ENCODE measurements around the gene MUC20.
"Not testable (repeated sequence)": the region's sequence is repeated elsewhere in the genome, so short reads cannot be mapped to it uniquely, and the experiment has no call there.

The MUC20 gene

DNA sequence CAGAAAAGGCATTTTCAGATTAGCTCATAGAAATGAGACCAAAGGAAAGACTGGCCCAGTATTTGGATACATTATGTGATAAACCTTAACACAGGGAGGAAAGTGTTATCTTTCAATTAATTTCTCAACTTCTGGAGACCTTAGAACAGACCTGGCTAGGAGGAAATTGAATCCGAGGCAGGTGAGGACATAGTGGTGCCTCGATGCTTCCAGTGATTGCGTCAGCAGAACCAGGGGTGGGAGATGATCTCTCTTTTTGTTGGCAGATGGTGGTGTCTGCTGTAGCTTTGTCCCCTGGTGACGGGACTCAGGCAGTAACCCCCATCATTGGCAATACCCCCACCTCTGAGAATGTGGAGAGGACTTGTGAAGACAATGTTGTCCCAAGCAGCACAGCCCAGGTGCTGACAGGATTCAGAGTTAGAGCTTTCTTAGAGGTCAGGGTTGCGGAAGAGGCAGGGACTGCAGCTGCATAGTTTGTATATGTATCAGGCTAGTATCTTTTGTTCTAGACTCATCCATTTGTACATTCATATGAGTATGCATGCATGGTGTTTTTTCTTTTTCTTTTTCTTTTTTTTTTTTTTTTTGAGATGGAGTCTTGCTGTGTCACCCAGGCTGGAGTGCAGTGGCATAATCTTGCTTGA is 27.9 kb upstream of the MUC20 start:
- FAIRE-seq = no peak

DNA sequence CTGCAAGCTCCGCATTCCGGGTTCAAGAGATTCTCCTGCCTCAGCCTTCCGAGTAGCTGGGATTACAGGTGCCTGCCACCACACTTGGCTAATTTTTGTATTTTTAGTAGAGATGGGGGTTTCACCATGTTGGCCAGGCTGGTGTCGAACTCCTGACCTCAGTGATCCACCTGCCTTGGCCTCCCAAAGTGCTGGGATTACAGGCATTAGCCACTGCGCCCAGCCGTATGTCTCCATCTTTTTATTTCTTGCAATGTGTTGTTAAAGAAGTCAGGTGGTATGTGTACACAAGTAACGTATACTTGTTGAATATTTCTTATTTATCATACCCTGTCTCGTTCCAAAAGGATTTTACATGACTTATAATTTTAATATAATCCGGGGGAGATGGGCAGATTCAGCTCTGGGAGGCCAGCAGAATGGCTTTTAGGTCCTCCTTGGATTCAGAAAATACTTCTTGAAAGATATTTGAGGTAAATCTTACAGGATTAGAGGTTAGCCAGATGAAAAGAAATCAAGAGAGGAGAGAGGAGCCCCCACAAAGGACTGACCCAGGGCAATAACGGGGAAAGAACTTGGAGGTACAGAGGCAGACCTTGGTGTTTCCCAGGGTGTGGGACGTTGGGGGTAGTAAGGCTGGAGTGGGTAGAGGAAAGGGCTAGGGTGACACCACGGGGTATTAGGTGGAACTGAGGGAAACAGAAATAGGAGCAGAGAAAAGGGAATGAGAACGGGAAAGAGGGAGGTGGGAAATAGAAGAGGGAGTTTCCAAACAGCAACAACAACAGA is 27.2 kb upstream of the MUC20 start:
- FAIRE-seq = no peak

DNA sequence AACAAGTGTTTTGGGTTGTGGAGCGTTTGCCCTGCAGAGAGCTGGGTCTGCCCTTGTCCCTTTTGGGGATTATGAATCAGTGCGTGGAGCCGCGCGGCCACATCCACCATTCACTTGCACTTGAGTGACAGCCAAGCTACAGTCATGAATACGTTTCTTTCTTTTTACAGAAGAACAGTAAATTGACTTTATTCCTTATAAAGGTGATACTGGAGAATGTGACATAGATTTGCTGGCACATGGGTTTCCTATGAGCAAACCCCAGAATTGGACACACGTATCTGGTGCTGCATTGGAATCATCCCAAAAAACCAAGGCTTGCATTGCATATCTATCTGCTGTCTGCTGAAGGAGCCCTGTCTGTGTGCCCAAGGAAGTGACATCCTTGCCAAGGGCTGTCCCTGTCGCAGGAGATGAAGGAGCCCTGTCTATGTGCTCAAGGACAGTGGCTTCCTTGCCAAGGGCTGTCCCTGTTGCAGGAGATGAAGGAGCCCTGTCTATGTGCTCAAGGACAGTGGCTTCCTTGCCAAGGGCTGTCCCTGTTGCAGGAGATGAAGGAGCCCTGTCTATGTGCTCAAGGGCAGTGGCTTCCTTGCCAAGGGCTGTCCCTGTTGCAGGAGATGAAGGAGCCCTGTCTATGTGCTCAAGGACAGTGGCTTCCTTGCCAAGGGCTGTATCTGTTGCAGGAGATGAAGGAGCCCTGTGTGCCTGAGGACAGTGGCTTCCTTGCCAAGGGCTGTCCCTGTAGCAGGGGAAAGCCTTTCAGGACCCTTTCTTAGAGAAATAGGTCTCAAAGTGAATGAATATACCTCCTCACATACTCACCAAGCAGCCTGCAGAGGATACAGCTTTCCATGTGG is 26.3 kb upstream of the MUC20 start:
- FAIRE-seq = not testable (repeated sequence)

DNA sequence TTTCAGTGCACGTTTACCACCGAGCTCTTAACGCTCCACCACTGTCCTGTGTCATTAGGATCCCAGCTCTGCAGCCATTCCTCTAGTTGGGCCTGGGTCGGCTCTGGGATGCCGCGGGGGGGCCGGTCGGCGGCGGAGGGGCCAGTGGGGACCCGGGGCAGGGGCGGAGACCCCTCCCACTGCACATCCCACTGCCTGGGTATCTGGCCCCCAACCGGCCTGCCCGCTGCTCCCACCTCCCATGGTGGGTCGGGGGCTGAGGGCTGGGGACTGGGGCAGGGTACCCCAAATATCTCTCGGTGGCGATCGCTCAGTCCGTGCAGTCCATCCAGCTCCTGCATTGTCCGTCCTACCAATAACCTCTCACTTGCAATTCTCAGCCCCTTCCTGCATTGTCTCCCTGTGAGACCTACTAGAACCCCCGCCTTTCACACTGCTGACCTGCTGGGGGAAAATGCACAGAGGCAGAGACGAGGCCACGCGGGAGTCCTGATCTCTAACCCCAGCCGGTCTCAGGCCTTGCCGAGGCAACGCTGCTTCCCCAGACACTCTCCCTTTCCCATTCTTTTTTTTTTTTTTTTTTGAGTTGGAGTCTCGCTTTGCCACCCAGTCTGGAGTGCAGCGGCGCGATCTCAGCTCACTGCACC is 24.0 kb upstream of the MUC20 start:
- no peak for FAIRE-seq

DNA sequence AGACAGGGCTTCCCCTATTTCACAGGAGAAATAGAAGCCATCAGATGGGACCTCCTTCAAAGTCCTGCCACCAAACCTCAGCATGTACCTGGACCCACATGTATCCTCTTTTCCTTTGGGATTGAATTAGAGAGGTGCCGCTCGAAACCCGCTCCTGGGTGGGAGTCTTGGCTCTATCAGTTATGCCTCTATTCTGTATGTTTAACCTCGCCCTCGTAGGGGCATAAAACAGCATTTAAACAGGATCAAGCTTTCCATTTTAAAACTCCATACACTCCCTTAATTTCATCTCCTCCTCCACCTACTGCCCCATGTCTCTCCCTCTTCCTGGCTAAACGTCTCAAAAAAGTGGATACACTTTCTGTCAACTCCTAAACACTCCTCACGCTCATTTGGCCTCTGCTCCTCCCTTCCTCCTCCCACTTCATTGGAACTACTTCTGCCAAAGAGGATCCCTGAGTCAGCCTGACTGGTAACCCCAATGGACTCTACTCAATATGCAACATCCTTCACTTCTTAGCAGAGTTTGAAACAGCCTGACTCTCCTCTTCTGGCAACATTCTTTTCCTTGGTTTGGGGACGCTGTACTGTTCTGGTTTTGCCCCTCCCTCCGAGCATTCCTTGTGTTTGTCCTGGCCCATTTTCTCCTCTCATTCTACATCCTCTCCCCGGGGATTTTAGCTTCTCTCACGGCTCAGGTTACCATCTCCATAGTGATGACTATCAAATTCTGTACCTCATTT is 23.0 kb upstream of the MUC20 start:
- no peak for FAIRE-seq

DNA sequence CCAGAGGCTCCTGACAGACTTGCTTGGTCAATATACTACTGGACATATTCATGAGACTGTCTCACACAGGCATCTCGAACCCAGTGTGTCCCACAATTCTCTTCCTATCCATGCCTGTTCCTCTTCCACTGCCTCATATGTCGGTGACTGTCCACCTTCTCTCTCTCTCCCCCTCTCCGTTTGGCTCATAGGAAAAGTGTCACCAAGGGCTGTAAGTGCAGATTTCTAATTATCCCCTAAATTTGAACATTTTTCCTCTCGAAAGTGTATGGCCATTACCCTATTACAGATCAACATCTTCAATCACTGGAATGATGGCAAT is 22.5 kb upstream of the MUC20 start:
- no peak for FAIRE-seq

DNA sequence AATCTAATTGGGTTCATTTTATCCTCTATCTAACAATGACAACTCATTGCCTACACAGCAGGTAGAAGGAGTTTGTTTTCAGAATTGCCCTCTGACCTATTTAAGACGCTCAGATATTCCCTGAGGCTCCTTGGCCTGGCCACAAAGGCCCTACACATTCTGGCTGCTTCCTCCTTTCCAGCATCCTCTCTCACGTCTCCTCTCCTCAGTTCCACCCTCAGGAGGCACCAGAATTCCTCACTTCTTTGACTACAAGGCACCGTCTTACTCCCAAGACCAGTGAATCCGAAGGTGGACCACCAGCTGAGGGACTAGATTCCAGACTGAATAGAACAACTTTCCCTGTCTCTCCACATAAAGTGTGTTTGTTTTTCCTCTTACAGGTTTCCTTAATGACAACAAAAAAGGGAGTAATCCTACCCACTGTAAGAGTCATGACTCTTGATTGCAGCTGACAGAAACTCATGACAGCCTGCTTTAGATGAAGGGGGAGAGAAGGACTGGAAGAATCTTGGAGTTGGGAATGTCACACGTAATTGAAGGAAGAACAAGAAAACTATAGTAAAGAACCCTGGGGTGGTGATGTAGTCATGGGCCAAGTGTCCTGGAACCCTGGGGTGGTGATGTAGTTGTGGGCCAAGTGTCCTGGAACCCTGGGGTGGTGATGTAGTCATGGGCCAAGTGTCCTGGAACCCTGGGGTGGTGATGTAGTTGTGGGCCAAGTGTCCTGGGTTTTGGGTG is 22.0 kb upstream of the MUC20 start:
- no peak for FAIRE-seq

DNA sequence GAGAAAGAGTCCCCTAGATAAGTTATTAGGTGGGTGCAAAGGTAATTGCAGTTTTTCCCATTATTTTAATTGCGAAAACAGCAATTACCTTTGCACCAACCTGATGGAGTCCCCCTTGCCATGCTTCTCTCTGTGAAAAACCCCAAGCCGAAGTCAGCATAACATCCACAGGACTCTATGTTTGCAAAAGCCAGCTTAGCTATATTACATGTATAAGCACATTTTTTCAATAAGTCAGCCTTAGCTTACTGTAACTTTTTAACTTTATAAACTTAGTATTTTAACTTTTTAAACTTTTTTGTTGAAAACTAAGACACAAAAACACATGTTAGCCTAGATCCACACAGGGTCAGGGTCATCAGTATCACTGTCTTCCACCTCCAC is 21.4 kb upstream of the MUC20 start:
- no peak for FAIRE-seq

DNA sequence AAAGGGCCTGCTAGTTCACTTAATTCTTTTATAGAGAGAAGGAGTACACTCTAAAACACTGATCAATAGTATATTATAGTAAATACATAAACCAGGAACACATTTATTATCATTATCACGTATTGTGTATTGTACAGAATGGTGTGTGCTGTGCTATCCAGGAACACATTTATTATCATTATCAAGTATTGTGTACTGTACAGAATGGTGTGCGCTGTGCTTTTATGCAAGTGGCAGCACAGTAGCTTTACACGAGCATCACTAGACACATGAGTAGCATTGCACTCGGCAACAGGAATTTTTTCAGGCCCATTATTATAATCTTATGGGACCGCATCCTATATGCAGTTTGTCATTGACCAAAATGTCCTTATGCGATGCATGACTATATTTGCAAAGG is 20.9 kb upstream of the MUC20 start:
- no peak for FAIRE-seq

DNA sequence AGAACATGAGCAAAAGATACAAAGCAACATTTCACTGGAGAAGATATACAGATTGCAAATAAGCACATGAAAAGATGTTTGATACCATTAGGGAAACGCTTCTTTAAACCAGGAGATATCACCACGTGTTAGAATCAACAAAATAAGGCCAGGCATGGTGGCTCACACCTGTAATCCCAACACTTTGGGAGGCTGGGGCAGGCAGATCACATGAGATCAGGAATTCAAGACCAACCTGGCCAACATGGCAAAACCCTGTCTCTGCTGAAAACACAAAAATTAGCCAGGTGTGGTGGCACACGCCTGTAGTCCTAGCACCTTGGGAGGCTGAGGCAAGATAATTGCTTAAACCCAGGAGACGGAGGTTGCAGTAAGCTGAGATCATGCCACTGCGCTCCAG is 20.5 kb upstream of the MUC20 start:
- no peak for FAIRE-seq

DNA sequence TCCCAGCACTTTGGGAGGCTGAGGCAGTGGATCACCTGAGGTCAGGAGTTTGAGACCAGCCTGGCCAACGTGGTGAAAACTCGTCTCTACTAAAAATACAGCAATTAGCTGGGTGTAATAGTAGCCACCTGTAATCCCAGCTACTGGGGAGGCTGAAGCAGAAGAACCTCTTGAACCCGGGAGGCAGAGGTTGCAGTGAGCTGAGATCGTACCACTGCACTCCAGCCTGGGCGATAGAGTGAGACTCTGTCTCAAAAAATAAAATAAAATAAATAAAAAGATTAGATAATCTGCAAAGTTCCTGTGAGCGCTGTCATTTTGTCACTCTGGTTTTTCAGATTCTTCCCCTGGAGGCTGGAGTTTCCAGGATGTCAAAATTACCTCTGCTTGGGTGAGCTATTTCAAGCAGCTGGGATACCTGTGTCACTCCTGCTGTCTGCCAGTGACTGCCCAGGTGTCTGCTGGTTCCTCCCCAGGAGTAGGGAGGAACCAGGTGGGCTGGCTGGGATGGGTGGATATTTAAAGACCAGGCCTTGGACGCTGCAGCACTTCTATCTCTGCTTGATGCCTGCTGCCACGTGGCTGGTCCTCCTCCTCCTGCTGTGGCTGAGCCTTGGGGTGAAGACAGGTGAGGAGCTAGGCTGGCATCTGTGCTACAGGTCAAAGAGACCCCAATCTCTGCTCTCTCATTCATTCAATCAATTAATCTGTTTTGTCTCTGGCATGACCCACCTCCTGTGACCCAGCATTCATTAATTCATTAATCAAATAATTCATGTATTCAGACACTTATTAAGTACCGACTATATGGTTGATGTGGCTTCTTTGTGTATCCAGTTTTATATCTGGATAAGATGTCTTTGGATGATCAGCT is 19.5 kb upstream of the MUC20 start:
- FAIRE-seq = no peak

DNA sequence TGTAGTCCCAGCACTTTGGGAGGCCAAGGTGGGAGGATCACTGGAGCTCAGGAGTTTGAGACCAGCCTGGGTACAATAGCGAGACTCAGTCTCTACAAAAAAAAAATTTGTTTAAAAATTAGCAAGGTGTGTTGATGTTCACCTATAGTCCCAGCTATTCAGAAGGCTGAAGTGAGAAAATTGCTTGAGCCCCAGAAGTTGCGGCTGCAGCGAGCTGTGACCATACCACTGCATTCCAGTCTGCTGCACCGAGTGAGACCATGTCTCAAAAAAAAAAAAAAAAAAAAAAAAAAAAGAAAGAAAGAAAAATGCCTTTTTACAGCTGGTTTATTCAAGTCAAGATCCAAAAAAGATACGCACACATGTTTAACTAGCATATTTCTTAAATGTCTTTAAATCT is 17.0 kb upstream of the MUC20 start:
- FAIRE-seq = no peak

DNA sequence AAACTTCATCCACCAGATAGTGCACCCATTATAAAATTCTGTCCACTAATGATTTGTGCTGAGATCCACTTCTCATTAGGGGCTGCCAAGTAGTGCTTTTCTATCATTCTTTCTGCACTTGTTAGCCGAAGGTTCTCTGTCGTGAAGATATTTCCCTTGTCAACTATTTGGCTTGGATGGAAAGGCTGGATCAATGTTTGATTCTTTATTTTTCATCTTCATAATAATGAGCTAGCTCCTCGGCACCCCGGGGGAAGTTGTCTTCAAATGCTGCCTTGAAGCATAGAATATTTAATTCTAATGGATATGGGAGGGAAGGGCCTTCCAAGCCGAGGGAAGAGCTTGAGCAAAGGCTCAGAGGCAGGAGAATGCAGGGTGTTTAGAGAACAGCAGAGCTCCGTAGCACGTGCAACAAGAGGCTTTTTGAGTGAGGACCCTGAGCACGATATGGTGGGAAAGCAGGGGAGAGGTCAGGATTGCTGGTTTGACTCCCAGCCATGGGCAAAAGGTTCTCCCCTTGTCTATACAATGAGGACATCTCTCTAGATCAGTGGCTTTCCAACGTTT is 16.3 kb upstream of the MUC20 start:
- no peak for FAIRE-seq

DNA sequence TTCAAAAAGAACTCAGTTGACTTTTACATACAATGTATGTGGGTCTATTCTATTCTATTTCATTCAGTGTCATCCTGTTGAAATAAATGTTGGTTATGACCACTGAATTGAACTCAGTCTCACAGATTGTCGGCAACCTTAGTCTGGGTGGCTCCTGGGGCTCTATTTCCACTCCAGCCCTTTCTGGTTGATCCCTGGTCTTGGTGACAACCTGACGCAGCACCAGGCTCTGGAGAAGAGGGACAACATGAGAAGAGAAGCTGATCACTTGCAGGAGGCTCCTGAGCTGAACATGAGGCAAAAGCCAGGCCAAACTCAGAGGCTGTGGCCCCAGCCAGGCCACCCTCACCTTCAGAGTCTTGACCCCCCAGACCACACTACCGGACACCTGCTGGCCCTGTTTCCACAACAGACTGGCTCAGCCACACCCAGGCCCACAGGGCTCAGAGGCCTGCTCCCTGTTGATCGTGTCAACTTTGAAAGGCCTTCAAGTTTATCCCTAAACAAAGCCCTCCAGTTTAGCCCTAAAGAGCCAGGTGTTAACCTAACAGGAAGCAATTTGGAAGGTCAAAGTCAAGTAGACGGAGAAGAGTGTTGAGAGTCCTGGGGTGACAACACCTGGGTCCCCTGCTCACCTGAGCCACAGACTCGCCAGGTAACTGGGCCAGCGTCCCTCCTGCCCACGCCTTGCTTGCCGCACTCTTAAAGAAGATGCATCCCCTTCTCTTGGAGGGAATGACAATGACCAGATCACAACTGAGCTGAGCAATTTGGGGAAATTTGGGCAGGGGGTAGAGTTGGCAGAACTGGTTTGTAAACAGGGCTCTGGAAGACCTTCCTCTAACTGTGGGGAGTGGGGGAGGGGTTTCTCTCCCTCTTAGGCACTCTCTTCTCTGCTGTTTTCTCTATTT is 15.4 kb upstream of the MUC20 start:
- no peak for FAIRE-seq

DNA sequence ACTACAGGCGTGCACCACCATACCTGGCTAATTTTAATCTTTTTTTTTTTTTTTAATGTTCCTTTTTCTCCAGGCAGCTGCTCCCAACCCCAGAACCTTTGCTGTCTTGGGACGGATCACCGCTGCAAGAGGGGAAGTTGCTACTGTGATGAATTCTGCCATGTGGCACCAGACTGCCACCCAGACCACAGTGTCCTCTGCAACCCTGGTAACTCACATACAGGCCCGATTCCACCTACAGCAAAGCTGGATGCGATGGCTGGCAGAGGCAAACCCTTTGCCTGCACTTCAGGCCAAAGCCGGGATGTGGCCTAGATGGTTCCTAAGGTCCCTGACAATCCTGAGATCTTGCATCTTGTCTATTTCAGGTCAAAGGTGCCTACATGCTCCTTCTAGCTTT is 12.7 kb upstream of the MUC20 start:
- FAIRE-seq = no peak

DNA sequence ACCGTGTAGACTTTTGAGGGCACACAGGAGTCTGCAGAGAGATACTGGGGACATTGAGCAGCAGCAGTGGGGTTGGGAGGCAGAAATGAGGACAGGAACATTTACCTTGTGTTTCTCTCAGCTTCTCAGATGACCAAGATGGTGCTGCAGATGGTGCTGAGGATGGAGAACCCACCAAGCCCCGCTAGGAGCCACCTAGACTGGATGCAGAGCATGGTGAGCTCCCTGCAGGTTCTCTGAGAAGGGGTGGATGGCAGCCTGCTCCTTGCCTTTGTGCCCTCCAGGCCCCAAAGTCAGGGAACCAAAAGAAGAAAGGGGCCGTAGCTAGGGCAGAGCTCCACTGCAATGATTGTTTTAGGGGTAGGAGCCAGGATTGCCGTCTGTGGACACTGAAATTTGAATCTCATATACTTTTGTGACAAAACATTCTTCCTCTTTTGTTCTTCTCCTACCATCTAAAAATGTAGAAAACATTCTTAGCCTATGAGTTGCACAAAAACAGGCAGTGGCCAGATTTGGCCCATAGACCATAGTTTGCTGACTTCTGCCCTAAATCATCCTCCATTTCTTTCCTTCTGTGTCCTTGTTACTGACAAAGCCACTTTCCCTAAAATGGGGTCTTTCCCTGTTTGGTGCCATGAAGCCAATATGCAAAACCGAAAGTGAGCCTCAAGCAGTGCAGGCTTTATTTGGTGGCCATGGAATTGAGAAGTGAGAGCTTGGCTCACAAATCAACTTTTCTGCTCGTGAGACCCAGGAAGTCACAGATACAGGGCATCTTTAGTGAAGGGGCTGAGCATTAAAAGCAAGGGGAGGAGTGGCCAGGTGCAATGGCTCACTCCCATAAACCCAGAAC is 11.9 kb upstream of the MUC20 start:
- FAIRE-seq = no peak

DNA sequence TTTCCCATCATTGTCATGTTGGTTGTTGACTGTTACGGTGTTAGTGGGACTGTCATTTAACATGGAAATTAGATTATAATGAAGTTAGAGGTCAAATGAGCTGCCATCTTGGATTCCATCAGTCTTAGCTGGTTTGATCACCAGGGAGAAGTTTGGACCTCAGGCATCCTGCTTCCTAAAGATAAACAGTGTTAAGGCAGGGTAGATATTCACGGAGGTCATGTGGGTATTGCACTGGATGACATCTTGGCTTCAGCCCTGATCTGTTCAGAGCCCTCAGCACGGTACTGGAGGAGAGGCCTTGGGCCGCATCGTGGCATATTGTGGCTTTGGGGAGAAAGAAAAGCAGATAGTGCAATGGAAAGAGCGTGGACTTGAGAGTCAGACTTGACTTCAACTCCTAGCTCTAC is 11.1 kb upstream of the MUC20 start:
- no peak for FAIRE-seq

DNA sequence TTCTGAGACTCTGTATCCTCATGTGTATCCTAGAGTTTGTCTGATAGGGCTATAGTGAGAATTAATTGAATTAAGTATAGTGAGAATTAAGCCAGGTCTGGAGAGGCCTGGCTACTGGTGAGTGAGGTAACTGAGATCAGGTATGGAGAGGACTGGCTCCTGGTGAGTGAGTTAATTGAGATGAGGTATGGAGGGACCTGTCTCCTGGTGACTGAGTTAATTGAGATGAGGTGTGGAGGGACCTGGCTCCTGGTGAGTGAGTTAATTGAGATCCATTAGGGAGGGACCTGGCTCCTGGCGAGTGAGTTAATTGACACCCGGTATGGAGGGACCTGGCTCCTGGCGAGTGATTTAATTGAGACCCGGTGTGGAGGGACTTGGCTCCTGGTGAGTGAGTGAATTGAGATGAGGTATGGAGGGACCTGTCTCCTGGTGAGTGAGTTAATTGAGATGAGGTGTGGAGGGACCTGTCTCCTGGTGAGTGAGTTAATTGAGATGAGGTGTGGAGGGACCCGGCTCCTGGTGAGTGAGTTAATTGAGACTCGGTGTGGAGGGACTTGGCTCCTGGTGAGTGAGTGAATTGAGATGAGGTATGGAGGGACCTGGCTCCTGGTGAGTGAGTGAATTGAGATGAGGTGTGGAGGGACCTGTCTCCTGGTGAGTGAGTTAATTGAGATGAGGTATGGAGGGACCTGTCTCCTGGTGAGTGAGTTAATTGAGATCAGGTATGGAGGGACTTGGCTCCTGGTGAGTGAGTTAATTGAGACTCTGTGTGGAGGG is 10.5 kb upstream of the MUC20 start:
- not testable (repeated sequence) for FAIRE-seq
